OCI-LY7 (cell line): ENCODE data around the gene ARF4. TPM values are rescaled to one million over a fixed set of nuclear protein-coding genes. Genes with fewer than 3 reads are reported as not detected.

Experiments
- BruUV-seq: library from RNA; stranded (reverse); fragments of 400-500 nt; replicated peaks from 2 replicates; lab custom pipeline; 2021; lab: Mats Ljungman, UMichigan
- CTCF ChIA-PET: fragments of 300-600 bp; sonication (Branson Sonifier 250); formaldehyde crosslinking; loops from one replicate; lab custom pipeline; 2022; ENCODE audit warnings: antibody characterized with exemption; ENCODE audit not compliant: unreplicated experiment; lab: Charles Lee
- POLR2A ChIA-PET: fragments of 300-600 bp; sonication (Branson Sonifier 250); formaldehyde crosslinking; loops from one replicate; lab custom pipeline; 2022; ENCODE audit warnings: antibody characterized with exemption; lab: Charles Lee
- DNase-seq: peaks from one replicate; pipeline ENCODE4 v3.0.0-alpha.2; 2015; ENCODE audit warnings: low spot score
- H2AFZ ChIP-seq: fragments of 200-600 bp; sonication (generic), shearing (Covaris generic); 2 replicates; pipeline ENCODE4 v1.6.1; 2014; ENCODE audit warnings: mild to moderate bottlenecking, antibody characterized with exemption, low read length, moderate library complexity
- H3K27ac ChIP-seq: fragments of 200-600 bp; sonication (generic); 2 replicates; pipeline ENCODE4 v1.5.1; 2014; ENCODE audit warnings: mixed run types, low read depth, mild to moderate bottlenecking, moderate library complexity, low read length, inconsistent platforms; ENCODE audit not compliant: poor library complexity, severe bottlenecking
- H3K36me3 ChIP-seq: fragments of 200-600 bp; sonication (generic); 2 replicates; pipeline ENCODE4 v1.6.1; 2014; ENCODE audit warnings: mild to moderate bottlenecking, antibody characterized with exemption, low read length, moderate library complexity, mixed read lengths; ENCODE audit not compliant: insufficient read depth
- H3K4me1 ChIP-seq: fragments of 200-600 bp; sonication (generic); 2 replicates; pipeline ENCODE4 v1.5.1; 2014; ENCODE audit warnings: mild to moderate bottlenecking, low read length; ENCODE audit not compliant: insufficient read depth, poor library complexity, severe bottlenecking
- H3K4me2 ChIP-seq: fragments of 200-600 bp; sonication (generic); 2 replicates; pipeline ENCODE4 v1.6.1; 2014; ENCODE audit warnings: mild to moderate bottlenecking, low read length
- H3K4me3 ChIP-seq: fragments of 200-600 bp; sonication (generic); 2 replicates; pipeline ENCODE4 v1.5.1; 2014; ENCODE audit warnings: mild to moderate bottlenecking, low read depth, low read length; ENCODE audit not compliant: poor library complexity, severe bottlenecking
- H3K79me2 ChIP-seq: fragments of 200-600 bp; sonication (generic); 2 replicates; pipeline ENCODE4 v1.6.1; 2016; ENCODE audit warnings: low read depth, mild to moderate bottlenecking, low read length, moderate library complexity, mixed read lengths; ENCODE audit not compliant: insufficient read depth
- H3K9me2 ChIP-seq: fragments of 200-600 bp; sonication (generic); 2 replicates; pipeline ENCODE4 v1.6.1; 2016; ENCODE audit warnings: mild to moderate bottlenecking, low read length, mixed read lengths; ENCODE audit not compliant: insufficient read depth
- H3K9me3 ChIP-seq: fragments of 200-600 bp; sonication (generic); 2 replicates; pipeline ENCODE4 v1.6.1; 2014; ENCODE audit warnings: mild to moderate bottlenecking, mixed run types, low read length, mixed read lengths
- H4K20me1 ChIP-seq: fragments of 200-600 bp; sonication (generic); 2 replicates; pipeline ENCODE4 v1.6.1; 2014; ENCODE audit warnings: mild to moderate bottlenecking, antibody characterized with exemption, low read length, moderate library complexity, mixed read lengths; ENCODE audit not compliant: insufficient read depth
- EZH2phosphoT487 ChIP-seq: fragments of 200-600 bp; sonication (generic); IDR thresholded peaks from 2 replicates; pipeline ENCODE4 v1.6.1; 2018; ENCODE audit warnings: low read depth, borderline replicate concordance, mild to moderate bottlenecking, mixed run types, antibody characterized with exemption, low read length, moderate library complexity, mixed read lengths
- intact Hi-C: fragments of 100-400 bp; cut with micrococcal nuclease; formaldehyde crosslinking; loops from one replicate; pipeline ENCODE4 v1.10.0; 2022; ENCODE audit not compliant: unreplicated experiment
- total RNA-seq, 2 experiments: library from RNA; depleted of rRNA in 1 of 2; stranded (reverse); fragments of >200 nt in 1 of 2; shearing (Covaris generic) in 1 of 2; gene quantifications; 2 replicates each; pipeline ENCODE4 v1.2.3, GENCODE V29; 2014 to 2022
- TF ChIP-seq, protein P1 (sequence below): fragments of 200-600 bp; sonication (generic); conservative IDR thresholded peaks from 2 replicates; pipeline ENCODE4 v1.5.1; 2014; ENCODE audit warnings: mild to moderate bottlenecking, antibody characterized with exemption, low read length, moderate library complexity, mixed read lengths

Gene ARF4
- total RNA-seq, 2 experiments from 2014 or later = 34.9 to 58.0 TPM

DNA sequence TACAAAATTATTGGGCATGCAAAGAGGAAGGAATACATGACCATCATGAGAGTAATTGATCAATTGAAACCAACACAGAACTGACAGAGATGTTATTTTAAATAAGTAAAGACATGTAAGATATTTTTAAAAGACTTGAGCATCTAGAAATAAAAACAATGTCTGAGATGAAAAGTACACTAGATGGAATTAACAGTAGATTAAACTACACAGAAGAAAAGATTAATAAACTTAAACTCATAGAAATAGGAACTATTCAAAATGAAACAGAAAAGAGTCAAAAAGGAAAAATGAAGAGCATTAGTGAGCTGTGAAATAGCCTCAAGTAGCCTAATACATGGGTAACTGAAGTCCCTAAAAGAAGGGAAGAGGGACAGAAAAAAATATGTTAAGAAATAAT is 8.5 kb upstream of the ARF4 start:
- ChIA-PET CTCF (no interaction called here), POLR2A (no interaction called here)
- no peaks in the 10 kb centered on the region for H3K9me2 ChIP-seq
- no peak overlapping the region for H3K4me2 ChIP-seq
- H4K20me1 ChIP-seq = no peaks in the 10 kb centered on the region
- TF ChIP-seq EZH2phosphoT487 = no peak
- TF ChIP-seq, protein P1, sequence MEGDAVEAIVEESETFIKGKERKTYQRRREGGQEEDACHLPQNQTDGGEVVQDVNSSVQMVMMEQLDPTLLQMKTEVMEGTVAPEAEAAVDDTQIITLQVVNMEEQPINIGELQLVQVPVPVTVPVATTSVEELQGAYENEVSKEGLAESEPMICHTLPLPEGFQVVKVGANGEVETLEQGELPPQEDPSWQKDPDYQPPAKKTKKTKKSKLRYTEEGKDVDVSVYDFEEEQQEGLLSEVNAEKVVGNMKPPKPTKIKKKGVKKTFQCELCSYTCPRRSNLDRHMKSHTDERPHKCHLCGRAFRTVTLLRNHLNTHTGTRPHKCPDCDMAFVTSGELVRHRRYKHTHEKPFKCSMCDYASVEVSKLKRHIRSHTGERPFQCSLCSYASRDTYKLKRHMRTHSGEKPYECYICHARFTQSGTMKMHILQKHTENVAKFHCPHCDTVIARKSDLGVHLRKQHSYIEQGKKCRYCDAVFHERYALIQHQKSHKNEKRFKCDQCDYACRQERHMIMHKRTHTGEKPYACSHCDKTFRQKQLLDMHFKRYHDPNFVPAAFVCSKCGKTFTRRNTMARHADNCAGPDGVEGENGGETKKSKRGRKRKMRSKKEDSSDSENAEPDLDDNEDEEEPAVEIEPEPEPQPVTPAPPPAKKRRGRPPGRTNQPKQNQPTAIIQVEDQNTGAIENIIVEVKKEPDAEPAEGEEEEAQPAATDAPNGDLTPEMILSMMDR = no peak
- no peak overlapping the region for H2AFZ ChIP-seq
- BruUV-seq = no TSS peak
- no peak overlapping the region for H3K4me3 ChIP-seq
- peaks cover 15% of the 10 kb centered on the region for H3K36me3 ChIP-seq
- intact Hi-C loops = no loop called here
- no peaks in the 10 kb centered on the region for H3K79me2 ChIP-seq
- H3K27ac ChIP-seq = no peak overlapping the region
- H3K9me3 ChIP-seq = 0 out of 2 replicates have a peak, but pooled peaks cover 6% of the 10 kb centered on the region
- DNase-seq = no peak
- H3K4me1 ChIP-seq = no peaks in the 10 kb centered on the region

DNA sequence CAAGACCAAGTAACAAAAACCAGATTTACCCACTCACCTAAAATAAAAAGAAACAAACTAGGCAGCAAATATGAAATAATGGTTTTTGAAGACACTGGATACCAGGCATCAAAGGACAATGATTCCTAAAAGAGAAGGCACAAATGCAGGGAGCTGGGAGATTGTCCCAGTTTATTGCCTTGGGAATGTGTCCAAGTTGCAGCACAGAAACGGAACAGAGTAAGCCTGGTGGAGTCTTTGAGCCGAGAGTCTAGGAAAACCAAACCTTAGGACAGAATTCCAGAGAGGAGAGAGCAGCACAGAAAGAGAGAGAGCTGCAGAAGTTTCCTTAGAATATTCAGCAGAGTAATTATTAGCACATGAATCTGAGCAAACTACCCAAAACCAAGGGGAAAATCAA is 7.8 kb upstream of the ARF4 start:
- no peak for TF ChIP-seq EZH2phosphoT487
- TF ChIP-seq, protein P1 = no peak
- ChIA-PET POLR2A (no interaction called here), CTCF (no interaction called here)
- no peaks in the 10 kb centered on the region for H3K4me1 ChIP-seq
- H3K4me2 ChIP-seq = no peak overlapping the region
- H3K36me3 ChIP-seq = peaks cover 18% of the 10 kb centered on the region
- no peak overlapping the region for H3K4me3 ChIP-seq
- no TSS peak for BruUV-seq
- intact Hi-C loops = no loop called here
- H2AFZ ChIP-seq = no peak overlapping the region
- H3K9me2 ChIP-seq = no peaks in the 10 kb centered on the region
- H3K79me2 ChIP-seq = no peaks in the 10 kb centered on the region
- 0 out of 2 replicates have a peak, but pooled peaks cover 6% of the 10 kb centered on the region for H3K9me3 ChIP-seq
- H3K27ac ChIP-seq = no peak overlapping the region
- DNase-seq = no peak
- no peaks in the 10 kb centered on the region for H4K20me1 ChIP-seq

DNA sequence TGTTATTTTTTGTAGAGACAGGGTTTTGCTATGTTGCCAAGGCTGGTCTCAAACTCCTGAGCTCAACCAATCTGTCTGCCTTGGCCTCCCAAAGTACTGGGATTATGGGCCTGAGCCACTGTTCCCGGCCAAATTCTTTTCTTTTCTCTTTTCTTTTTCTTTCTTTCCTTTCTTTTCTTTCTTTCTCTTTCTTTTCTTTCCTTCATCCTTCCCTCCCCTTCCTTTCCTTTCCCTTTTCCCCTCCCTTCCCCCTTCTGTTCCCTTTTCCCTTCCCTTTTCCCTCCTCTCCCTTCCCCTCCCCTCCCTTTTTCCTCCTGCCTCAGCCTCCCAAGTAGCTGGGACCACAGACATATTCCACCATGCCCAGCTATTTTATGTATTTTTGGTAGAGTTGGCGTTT is 3.1 kb upstream of the ARF4 start:
- Histone ChIP-seq H3K36me3 (peaks cover 21% of the 10 kb centered on the region), H3K27ac (no peak overlapping the region), H3K9me2 (no peaks in the 10 kb centered on the region), H4K20me1 (peaks cover 15% of the 10 kb centered on the region), H3K4me1 (peaks cover 16% of the 10 kb centered on the region), H3K4me2 (no peak overlapping the region), H3K4me3 (no peak overlapping the region), H3K79me2 (peaks cover 35% of the 10 kb centered on the region), H3K9me3 (0 out of 2 replicates have a peak, but pooled peaks cover 1% of the 10 kb centered on the region), H2AFZ (no peak overlapping the region)
- ChIA-PET POLR2A (interaction anchor here (0.6 to 1.7 kb wide), 5 partner anchors 58 to 164 kb away, joined by 3 to 5 read pairs (median 3); no protein-coding TSS in a partner anchor), CTCF (no interaction called here)
- no TSS peak for BruUV-seq
- no peak for DNase-seq
- TF ChIP-seq EZH2phosphoT487 = no peak
- TF ChIP-seq, protein P1 = no peak
- intact Hi-C loops = no loop called here
